Type B pancreatic cell (in vitro differentiated cells): Measurements from ENCODE around the gene EREG. TPM values are rescaled to one million over a fixed set of nuclear protein-coding genes. Genes with fewer than 3 reads are reported as not detected.

Source experiments
- DNase-seq: peaks from one replicate; pipeline ENCODE4 v3.0.0; 2021; ENCODE audit warnings: mixed read lengths; ENCODE audit not compliant: unreplicated experiment; ENCODE audit errors: extremely low spot score
- H3K27ac Mint-ChIP-seq: 2 replicates; pipeline ENCODE4 v1.8.0; 2021; ENCODE audit warnings: mild to moderate bottlenecking, mixed read lengths
- H3K27me3 Mint-ChIP-seq: 2 replicates; pipeline ENCODE4 v1.8.0; 2021; ENCODE audit warnings: mixed read lengths
- H3K36me3 Mint-ChIP-seq: 2 replicates; pipeline ENCODE4 v1.8.0; 2021; ENCODE audit warnings: mixed read lengths
- H3K4me1 Mint-ChIP-seq: one replicate; pipeline ENCODE4 v1.8.0; 2021; ENCODE audit warnings: mixed read lengths; ENCODE audit not compliant: unreplicated experiment
- H3K4me3 Mint-ChIP-seq: 2 replicates; pipeline ENCODE4 v1.8.0; 2021; ENCODE audit warnings: mild to moderate bottlenecking, mixed read lengths
- H3K9me3 Mint-ChIP-seq: 2 replicates; pipeline ENCODE4 v1.8.0; 2021; ENCODE audit warnings: mixed read lengths
- CTCF ChIP-seq: fragments of 200-600 bp; sonication (generic); conservative IDR thresholded peaks from 2 replicates; pipeline ENCODE4 v1.5.0; 2021; ENCODE audit warnings: antibody characterized with exemption, mild to moderate bottlenecking
- total RNA-seq: library from RNA; stranded (reverse); gene quantifications from 2 replicates; pipeline ENCODE4 v1.2.1, GENCODE V29; 2021; ENCODE audit warnings: low replicate concordance

Gene EREG
- total RNA-seq, 1 donor from 2014 or later: 3.1 TPM

- H3K4me1 Mint-ChIP-seq: no peaks in the 10 kb centered on the region
- no peak for TF ChIP-seq CTCF
- no peak for DNase-seq
- no peaks in the 10 kb centered on the region for H3K9me3 Mint-ChIP-seq
- no peaks in the 10 kb centered on the region for H3K36me3 Mint-ChIP-seq
- no peak overlapping the region for H3K27ac Mint-ChIP-seq
- no peak overlapping the region for H3K4me3 Mint-ChIP-seq
- H3K27me3 Mint-ChIP-seq: peaks cover 5% of the 10 kb centered on the region
Observed at GRCh38 chr4:74378573-74378972, 13.6 kb downstream of the EREG start.

GRCh38 chr4:74379912-74380311, 15.0 kb downstream of the EREG start:
- H3K27me3 Mint-ChIP-seq: peaks cover 2% of the 10 kb centered on the region

GRCh38 chr4:74385386-74385785, 20.4 kb downstream of the EREG start:
- H3K27me3 Mint-ChIP-seq: peaks cover 5% of the 10 kb centered on the region
- no peak for TF ChIP-seq CTCF

More at GRCh38 chr4:74379912-74380311, 15.0 kb downstream of the EREG start:
- H3K9me3 Mint-ChIP-seq: no peaks in the 10 kb centered on the region
- no peak for DNase-seq
- no peaks in the 10 kb centered on the region for H3K36me3 Mint-ChIP-seq
- H3K4me3 Mint-ChIP-seq: no peak overlapping the region
- H3K4me1 Mint-ChIP-seq: no peaks in the 10 kb centered on the region
- no peak for TF ChIP-seq CTCF
- H3K27ac Mint-ChIP-seq: no peak overlapping the region

GRCh38 chr4:74386159-74386558, 21.2 kb downstream of the EREG start:
- no peak for DNase-seq
- H3K9me3 Mint-ChIP-seq: no peaks in the 10 kb centered on the region
- no peak overlapping the region for H3K27ac Mint-ChIP-seq
- H3K36me3 Mint-ChIP-seq: no peaks in the 10 kb centered on the region
- H3K4me3 Mint-ChIP-seq: no peak overlapping the region
- no peaks in the 10 kb centered on the region for H3K4me1 Mint-ChIP-seq
- H3K27me3 Mint-ChIP-seq: peaks cover 5% of the 10 kb centered on the region
- no peak for TF ChIP-seq CTCF

More at GRCh38 chr4:74385386-74385785, 20.4 kb downstream of the EREG start:
- no peaks in the 10 kb centered on the region for H3K4me1 Mint-ChIP-seq
- H3K36me3 Mint-ChIP-seq: no peaks in the 10 kb centered on the region
- H3K4me3 Mint-ChIP-seq: no peak overlapping the region
- no peaks in the 10 kb centered on the region for H3K9me3 Mint-ChIP-seq
- H3K27ac Mint-ChIP-seq: no peak overlapping the region
- no peak for DNase-seq

GRCh38 chr4:74387790-74388189, 22.8 kb downstream of the EREG start:
- Mint-ChIP-seq H3K27me3 (peaks cover 5% of the 10 kb centered on the region), H3K27ac (no peak overlapping the region), H3K9me3 (no peaks in the 10 kb centered on the region), H3K36me3 (no peaks in the 10 kb centered on the region), H3K4me3 (no peak overlapping the region), H3K4me1 (no peaks in the 10 kb centered on the region)
- no peak for DNase-seq
- no peak for TF ChIP-seq CTCF

- no peak for TF ChIP-seq CTCF
- H3K4me3 Mint-ChIP-seq: no peak overlapping the region
- no peaks in the 10 kb centered on the region for H3K4me1 Mint-ChIP-seq
- peaks cover 5% of the 10 kb centered on the region for H3K27me3 Mint-ChIP-seq
- DNase-seq: no peak
- no peak overlapping the region for H3K27ac Mint-ChIP-seq
- no peaks in the 10 kb centered on the region for H3K9me3 Mint-ChIP-seq
- no peaks in the 10 kb centered on the region for H3K36me3 Mint-ChIP-seq
Observed at GRCh38 chr4:74389494-74389893, 24.5 kb downstream of the EREG start.
